Diencephalon (tissue), 1 donor: ENCODE measurements around the gene ADCY9. TPM values are rescaled to one million over a fixed set of nuclear protein-coding genes. Genes with fewer than 3 reads are reported as not detected.

Experiments
- small RNA-seq: library from RNA; depleted of rRNA; stranded (forward); fragments of <200 nt; gene quantifications from one replicate; pipeline ENCODE3, GENCODE V24; 2014
- total RNA-seq: library from RNA; depleted of rRNA; stranded (reverse); fragments of >200 nt; gene quantifications from one replicate; pipeline ENCODE4 v1.2.3, GENCODE V29; 2014

The ADCY9 gene
- 15.9 TPM for total RNA-seq

GRCh38 chr16:4116325-4117249, at the start of gene ADCY9:
Gene ADCY9 (minus strand): TSS chr16:4116442. CDS start chr16:4115442, 1,000 bp downstream.

Small RNA genes within 50 kb of the gene (small RNA-seq; reads per million reads assigned to genes)
- gene AC009171.1: not detected

Other genes starting within 250 kb of the ADCY9 start
- 40.4 TPM for gene CREBBP, start 235.7 kb downstream of the ADCY9 start, total RNA-seq
- gene SRL, start 125.6 kb upstream of the ADCY9 start, total RNA-seq: 0.23 TPM
- 6.5 TPM for gene TFAP4, start 156.6 kb upstream of the ADCY9 start, total RNA-seq
- gene GLIS2, start 199.6 kb upstream of the ADCY9 start, total RNA-seq: 5.8 TPM
- 26.1 TPM for gene PAM16, start 234.9 kb upstream of the ADCY9 start, total RNA-seq